Astrocyte of the spinal cord (primary cell): ENCODE data around the gene FNBP1L.

Source experiments
- DNase-seq: peaks from one replicate; pipeline ENCODE4 v3.0.0; 2011; ENCODE audit warnings: low read depth, low spot score
- H3K4me3 ChIP-seq: 2 replicates; pipeline ENCODE4 v1.5.1; 2011; ENCODE audit warnings: low read depth, mild to moderate bottlenecking, low read length, moderate library complexity
- in situ Hi-C: cut with HindIII; loops from 2 replicates; pipeline ENCODE4 v1.10.0; 2017; ENCODE audit warnings: low sequenced_read_pairs
- TF ChIP-seq, protein P1 (sequence below): IDR thresholded peaks from 2 replicates; pipeline ENCODE4 v1.5.1; 2012; ENCODE audit warnings: low read depth, mild to moderate bottlenecking, low read length, inconsistent platforms

The FNBP1L gene

DNA sequence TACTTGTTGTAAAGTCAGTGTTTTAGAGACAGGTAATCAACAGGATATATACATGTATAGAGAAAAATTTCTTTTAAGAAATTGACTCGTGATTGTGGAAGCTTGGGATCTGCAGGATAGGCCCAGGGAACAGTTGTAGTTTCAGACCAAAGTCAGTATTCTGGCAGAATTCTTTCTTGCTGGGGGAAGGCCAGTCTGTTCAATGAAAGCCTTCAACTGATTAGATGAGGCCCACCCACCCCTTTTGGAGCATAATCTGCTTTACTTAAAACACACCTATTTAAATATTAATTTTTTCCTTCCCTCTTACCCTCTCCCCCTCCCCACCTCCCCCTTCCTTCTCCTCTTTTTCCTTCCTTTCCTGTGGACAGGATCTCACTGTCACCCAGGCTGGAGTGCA, 48.0 kb downstream of the FNBP1L start:
- in situ Hi-C loops = no loop called here
- TF ChIP-seq, protein P1, sequence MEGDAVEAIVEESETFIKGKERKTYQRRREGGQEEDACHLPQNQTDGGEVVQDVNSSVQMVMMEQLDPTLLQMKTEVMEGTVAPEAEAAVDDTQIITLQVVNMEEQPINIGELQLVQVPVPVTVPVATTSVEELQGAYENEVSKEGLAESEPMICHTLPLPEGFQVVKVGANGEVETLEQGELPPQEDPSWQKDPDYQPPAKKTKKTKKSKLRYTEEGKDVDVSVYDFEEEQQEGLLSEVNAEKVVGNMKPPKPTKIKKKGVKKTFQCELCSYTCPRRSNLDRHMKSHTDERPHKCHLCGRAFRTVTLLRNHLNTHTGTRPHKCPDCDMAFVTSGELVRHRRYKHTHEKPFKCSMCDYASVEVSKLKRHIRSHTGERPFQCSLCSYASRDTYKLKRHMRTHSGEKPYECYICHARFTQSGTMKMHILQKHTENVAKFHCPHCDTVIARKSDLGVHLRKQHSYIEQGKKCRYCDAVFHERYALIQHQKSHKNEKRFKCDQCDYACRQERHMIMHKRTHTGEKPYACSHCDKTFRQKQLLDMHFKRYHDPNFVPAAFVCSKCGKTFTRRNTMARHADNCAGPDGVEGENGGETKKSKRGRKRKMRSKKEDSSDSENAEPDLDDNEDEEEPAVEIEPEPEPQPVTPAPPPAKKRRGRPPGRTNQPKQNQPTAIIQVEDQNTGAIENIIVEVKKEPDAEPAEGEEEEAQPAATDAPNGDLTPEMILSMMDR = no peak
- no peak overlapping the region for H3K4me3 ChIP-seq
- DNase-seq = no peak

GRCh38 chr1:93496520-93496919, 48.6 kb downstream of the FNBP1L start:
- no peak overlapping the region for H3K4me3 ChIP-seq
- in situ Hi-C loops = no loop called here
- TF ChIP-seq, protein P1 = no peak
- no peak for DNase-seq

DNA sequence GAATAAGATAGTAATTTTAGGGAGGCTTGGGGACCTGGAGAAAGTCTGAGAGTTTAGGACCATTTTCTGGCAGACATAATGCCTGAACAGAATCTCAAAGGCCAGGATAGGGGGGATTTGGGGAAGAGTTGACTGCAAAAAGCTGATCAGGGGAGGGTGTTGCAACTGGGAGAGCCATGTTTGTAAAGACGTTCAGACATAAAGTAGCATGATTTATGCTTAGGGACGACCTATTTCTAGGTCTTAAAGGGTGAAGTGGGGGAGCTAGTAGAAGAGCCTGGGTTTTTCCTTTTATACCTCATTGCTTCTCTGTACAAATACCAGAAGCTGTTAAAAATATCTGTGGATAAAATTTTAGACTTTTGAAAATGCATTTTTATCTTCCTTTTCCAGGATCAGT, 51.2 kb downstream of the FNBP1L start:
- TF ChIP-seq, protein P1 = no peak
- H3K4me3 ChIP-seq = no peak overlapping the region
- in situ Hi-C loops = no loop called here
- no peak for DNase-seq

- no peak overlapping the region for H3K4me3 ChIP-seq
- DNase-seq = no peak
- TF ChIP-seq, protein P1 = no peak
- in situ Hi-C loops = no loop called here
Measured at GRCh38 chr1:93499533-93499932, 51.6 kb downstream of the FNBP1L start.

- in situ Hi-C loops = no loop called here
- DNase-seq = no peak
- TF ChIP-seq, protein P1 = no peak
- no peak overlapping the region for H3K4me3 ChIP-seq
Measured at GRCh38 chr1:93500275-93500674, 52.4 kb downstream of the FNBP1L start.

- TF ChIP-seq, protein P1 = no peak
- no peak overlapping the region for H3K4me3 ChIP-seq
- in situ Hi-C loops = no loop called here
- DNase-seq = no peak
Measured at GRCh38 chr1:93501399-93501798, 53.5 kb downstream of the FNBP1L start.

- no peak overlapping the region for H3K4me3 ChIP-seq
- TF ChIP-seq, protein P1 = no peak
- in situ Hi-C loops = no loop called here
- no peak for DNase-seq
Measured at GRCh38 chr1:93501829-93502369, 54.0 kb downstream of the FNBP1L start.
